Breast epithelium (tissue), 3 donors: ENCODE data around the gene HDAC2.

Source experiments
- CTCF ChIP-seq, 3 donors: fragments of 450-650 bp; IDR thresholded peaks; one replicate each; pipeline ENCODE4 v1.5.1; 2016 to 2017; ENCODE audit warnings: antibody characterized with exemption in 3 of 3, mild to moderate bottlenecking in 3 of 3, moderate library complexity in 3 of 3
- POLR2A ChIP-seq: fragments of 450-650 bp; IDR thresholded peaks from one replicate; pipeline ENCODE4 v1.6.1; 2016; ENCODE audit warnings: antibody characterized with exemption, mild to moderate bottlenecking, moderate library complexity

- TF ChIP-seq CTCF (IDR thresholded peaks at IDR 0.05) (no peak), POLR2A (no peak)
Measured at GRCh38 chr6:114009192-114009591, 38.2 kb upstream of the HDAC2 start.
